GM21515 (cell line): ENCODE measurements around the gene STX18.

Experiments used
- ATAC-seq: cut with Tn5 transposase; IDR thresholded peaks from one replicate; pipeline ENCODE4 v1.9.1; 2021; ENCODE audit not compliant: unreplicated experiment

STX18 gene

GRCh38 chr4:4440333-4441061 lies 101.4 kb downstream of the STX18 start:
- ATAC-seq = no peak

- no peak for ATAC-seq
These were observed 102.1 kb downstream of the STX18 start for GRCh38 chr4:4439782-4440181.

GRCh38 chr4:4438891-4439290 lies 103.0 kb downstream of the STX18 start:
- no peak for ATAC-seq

DNA sequence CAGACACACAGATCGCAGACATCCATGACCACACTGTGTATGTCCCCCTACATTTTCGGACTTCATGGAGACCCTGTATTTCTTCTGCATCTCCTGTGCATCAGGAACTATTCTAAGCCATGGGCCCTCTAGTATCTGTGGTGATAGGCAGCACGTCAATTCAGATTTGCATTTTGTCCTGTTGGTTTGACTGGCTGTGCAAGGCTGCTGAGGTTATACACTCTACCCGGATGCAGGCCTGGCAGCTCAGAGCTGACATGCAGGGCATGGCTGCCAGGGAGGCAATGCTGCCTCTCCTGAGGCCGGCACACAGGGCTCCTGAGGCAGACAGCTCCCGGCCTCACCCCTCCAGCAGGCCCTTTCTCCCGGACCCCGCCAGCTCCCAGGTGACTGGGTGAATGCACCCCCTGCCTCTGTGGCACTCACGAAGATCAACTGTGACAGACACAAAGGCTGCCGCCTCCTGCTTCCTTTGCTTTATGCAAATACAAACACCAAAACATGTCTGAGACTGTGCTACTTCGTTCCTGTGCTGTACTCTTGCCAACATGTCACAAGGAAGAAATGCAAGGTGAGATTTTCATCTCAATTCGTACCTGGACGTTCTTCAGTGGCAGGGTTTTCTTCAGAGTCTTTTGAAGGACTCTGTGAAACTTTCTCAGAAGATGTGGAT lies 103.9 kb downstream of the STX18 start:
- no peak for ATAC-seq

DNA sequence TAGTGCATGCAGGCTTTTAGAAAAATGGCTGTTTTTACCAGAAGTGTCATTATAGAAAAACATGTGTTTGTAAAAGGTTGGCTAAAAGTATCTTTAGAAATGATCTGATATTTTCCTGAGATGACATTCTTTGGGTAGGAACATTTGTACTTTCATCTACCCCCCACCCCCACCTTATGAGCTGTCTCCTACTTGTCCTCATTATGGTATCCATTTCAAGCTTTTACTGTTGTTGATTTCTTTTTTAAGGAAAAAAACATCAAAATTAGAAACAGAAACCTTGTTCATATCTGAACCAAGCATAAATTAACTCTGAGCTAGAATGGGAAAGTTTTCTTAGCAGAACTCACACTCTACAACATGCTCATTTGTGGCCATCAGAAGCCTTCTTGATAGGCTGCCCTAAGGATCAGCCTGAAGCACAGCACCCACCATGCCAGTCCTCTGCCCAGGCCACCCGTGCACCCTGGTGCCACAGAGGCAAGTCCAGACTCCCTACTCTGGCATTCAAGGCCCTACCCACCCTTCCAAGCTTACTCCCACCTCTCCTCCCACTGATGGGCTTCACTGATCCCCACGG lies 105.5 kb downstream of the STX18 start:
- no peak for ATAC-seq

DNA sequence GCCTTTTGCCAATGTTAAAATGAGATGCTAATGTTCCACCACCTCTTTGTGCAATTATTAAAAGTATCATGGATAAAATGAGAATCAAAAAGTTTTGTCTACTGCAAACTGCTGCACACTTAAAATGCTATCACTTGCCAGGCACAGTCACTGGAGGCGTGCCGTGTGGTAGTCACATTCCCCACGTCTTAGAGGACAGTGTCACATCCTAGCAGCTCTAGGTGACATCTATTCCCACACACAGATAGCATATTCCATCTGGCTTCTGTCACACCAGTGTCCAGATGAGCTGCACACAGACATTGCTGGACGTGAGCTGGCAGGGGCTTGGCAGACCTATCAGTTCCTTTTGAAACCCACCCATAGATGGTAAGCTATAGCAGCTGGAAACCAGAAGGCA lies 107.9 kb downstream of the STX18 start:
- ATAC-seq = no peak

GRCh38 chr4:4432341-4433125 lies 109.3 kb downstream of the STX18 start:
- ATAC-seq = no peak

DNA sequence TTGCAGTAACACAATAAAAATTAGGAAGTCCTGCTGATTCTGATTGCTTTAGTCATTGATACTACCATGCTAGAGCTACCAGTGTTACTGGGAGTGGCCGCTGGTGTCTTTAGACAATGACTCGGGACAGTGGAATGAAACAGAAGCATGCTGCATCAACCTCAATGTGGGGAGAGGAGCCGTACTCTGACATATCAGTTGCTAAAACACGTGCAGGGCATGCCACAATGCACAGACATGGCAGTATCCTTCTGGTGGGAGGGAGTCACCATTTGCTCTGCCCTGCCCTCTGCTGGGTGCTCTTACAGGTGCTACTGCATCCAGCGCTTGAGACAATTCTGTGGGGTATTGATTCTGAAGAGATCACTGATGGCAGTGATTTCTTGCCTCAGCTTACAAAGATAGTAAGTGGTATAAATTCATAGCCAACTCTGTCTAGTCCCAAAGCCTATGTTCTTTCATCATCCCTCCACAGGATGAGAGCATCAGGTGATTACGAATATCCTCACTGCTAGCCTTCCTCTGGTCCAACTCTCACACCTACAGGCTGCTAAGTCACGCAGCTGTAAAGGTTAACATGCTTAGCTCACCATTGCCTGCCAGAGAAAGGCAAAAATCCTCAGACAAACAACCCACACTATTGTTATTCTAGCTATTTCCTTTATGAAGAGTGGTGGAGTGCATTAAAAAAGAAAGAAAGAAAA lies 111.2 kb downstream of the STX18 start:
- ATAC-seq = no peak

DNA sequence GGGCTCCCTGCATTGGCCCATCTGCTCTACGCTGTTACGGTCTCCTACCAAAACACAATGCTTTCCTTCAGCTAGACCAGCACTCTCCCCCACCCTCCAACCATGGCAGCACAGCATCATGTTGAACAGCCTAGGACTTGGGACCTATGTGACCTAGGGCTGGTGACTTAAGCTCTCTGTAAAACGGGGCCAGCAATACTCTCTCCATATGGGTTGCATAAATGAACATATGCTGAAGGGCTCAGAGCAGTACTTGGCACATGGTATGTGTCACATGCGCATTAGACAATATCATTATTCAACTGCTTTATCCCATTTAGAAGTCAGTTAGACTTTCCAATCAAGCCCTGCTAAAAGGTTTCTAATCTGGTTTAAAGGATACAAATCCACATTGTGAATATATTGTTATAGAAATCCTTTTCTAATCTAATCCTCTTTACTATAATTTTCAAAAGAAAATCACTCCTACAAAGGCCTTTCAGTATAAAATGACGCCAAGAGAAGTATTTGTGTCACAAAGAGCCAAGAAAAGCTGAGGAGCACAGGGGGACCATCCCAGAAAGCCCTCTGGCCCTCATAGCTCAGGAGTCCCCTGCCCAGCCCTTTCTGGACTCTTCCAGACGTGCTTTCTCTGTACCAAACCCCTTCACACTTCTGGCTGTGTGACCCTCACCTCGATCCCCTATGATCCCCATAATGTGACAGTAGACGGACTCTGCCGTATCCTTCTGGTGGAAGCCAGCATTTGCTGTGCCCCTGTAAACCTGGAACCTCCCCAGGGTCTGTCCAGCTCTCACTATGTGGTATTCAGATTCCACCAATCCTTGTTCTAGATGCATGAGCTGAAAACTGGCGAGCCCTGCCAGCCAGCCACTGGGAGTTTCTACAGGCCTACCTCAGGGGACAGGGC lies 112.6 kb downstream of the STX18 start:
- no peak for ATAC-seq

DNA sequence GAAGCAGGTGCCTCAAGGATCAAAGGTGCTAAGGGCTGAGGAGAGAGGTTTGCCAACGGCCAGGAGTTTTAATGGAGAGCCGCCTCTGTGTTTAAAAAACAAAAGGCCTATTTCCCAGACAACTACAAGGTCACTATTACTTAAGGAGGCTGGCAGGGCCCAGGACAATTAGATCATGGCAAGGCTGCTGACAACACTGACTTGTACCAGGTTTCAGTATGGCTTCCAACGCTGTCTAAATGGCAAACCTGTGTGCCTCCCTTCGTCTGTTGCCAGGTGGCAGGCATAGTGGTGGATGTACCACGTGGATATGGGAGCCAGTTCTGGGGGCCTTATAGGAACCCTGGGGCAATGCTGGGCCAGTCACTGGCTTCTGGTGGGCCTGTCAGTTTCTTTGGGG lies 114.0 kb downstream of the STX18 start:
- no peak for ATAC-seq

DNA sequence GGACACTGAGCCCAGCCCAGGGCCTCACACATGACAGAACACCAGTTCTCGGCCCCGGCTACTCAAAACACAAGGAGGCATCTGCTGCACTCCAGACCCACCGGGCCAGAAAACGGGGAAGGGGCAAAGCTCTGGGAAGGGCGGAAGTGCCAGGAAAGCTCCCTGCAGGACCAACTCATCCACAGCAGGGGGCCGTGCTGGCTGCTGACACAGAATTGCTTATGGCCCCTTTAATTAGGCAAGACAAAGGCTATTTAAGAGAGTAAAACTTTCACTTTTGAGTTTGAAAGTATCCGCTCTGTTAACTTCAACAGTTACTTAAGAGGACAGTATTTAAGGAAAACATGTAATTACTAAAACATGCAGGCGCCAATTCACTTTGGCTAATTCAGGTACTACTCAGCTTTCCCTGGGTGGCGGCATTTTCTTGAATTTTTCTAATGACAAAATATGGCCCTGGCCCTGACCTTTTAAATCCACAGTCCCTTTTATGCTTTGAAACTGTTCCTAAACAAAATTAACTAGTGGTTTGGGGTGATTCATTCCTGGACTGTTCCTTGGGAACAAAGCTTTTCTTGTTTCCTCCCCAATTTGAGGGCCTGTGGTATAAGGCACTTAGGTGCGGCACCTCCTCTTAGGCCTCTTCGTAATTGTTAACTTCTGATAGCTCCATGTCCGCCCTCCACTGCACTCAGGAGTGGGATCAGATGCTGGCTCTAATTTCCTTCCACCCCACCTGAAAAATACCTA lies 114.6 kb downstream of the STX18 start:
- no peak for ATAC-seq

GRCh38 chr4:4426511-4427120 lies 115.2 kb downstream of the STX18 start:
- no peak for ATAC-seq

DNA sequence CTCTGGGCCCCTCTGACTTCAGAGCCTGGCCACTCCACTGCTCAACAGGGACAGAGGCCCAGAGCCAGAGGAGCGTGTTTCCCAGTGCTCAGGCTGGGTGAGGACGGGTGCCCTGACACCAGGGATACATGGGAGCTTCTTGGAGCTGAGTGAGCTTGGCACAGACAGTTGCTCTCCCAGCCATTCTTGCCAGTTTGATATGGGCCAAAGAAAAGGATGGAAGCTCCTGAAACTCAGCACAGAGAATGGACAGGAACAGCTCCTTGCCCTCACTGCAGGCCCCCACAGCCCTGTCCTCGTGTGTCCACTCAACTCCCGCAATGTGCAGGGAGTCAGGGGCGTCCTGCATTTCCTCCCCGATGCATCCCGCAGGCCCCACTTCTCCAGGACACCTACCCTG lies 116.2 kb downstream of the STX18 start:
- ATAC-seq = no peak

- no peak for ATAC-seq
These were observed 116.6 kb downstream of the STX18 start for GRCh38 chr4:4425119-4425690.

GRCh38 chr4:4424499-4425115 lies 117.2 kb downstream of the STX18 start:
- ATAC-seq = no peak

GRCh38 chr4:4423706-4424498 lies 117.9 kb downstream of the STX18 start:
- ATAC-seq = no peak

GRCh38 chr4:4422856-4423499 lies 118.9 kb downstream of the STX18 start:
- ATAC-seq = no peak
